Right forelimb (tissue), 1 donor: ENCODE results near the gene SPSB3.

Source experiments
- DNase-seq: peaks from one replicate; pipeline ENCODE4 v3.0.0-alpha.2; 2018

SPSB3 gene

GRCh38 chr16:1762196-1762878 lies 20.0 kb downstream of the SPSB3 start:
- DNase-seq: no peak

GRCh38 chr16:1761751-1762150 lies 20.6 kb downstream of the SPSB3 start:
- no peak for DNase-seq

- DNase-seq: peak; percentile 40
Observed at GRCh38 chr16:1760911-1761310, 21.5 kb downstream of the SPSB3 start.

GRCh38 chr16:1759511-1759910 lies 22.9 kb downstream of the SPSB3 start:
- DNase-seq: no peak

GRCh38 chr16:1758923-1759322 lies 23.4 kb downstream of the SPSB3 start:
- peak; percentile 36 for DNase-seq

GRCh38 chr16:1757714-1758461 lies 24.5 kb downstream of the SPSB3 start:
- no peak for DNase-seq

GRCh38 chr16:1754204-1754603 lies 28.2 kb downstream of the SPSB3 start:
- DNase-seq: no peak

- no peak for DNase-seq
Observed at GRCh38 chr16:1752853-1753252, 29.5 kb downstream of the SPSB3 start.

- DNase-seq: no peak
Observed at GRCh38 chr16:1751946-1752345, 30.4 kb downstream of the SPSB3 start.

GRCh38 chr16:1749152-1750117 lies 32.9 kb downstream of the SPSB3 start:
- DNase-seq: no peak

GRCh38 chr16:1747934-1748333 lies 34.4 kb downstream of the SPSB3 start:
- no peak for DNase-seq

- no peak for DNase-seq
Observed at GRCh38 chr16:1746693-1747195, 35.6 kb downstream of the SPSB3 start.

GRCh38 chr16:1745900-1746692 lies 36.3 kb downstream of the SPSB3 start:
- no peak for DNase-seq

GRCh38 chr16:1745181-1745899 lies 37.0 kb downstream of the SPSB3 start:
- DNase-seq: no peak

GRCh38 chr16:1744338-1744840 lies 38.0 kb downstream of the SPSB3 start:
- no peak for DNase-seq

- no peak for DNase-seq
Observed at GRCh38 chr16:1743376-1744337, 38.7 kb downstream of the SPSB3 start.

- DNase-seq: no peak
Observed at GRCh38 chr16:1741553-1742165, 40.7 kb downstream of the SPSB3 start.

- no peak for DNase-seq
Observed at GRCh38 chr16:1740781-1741490, 41.4 kb downstream of the SPSB3 start.

GRCh38 chr16:1740234-1740633 lies 42.1 kb downstream of the SPSB3 start:
- DNase-seq: no peak
